Cerebellar nuclear complex (tissue), 1 donor: ENCODE measurements around the gene LGR5.

Source experiments
- DNase-seq, 2 experiments: peaks; one replicate each; lab custom pipeline; 2025; lab: John Stamatoyannopoulos, UW

LGR5 gene

DNA sequence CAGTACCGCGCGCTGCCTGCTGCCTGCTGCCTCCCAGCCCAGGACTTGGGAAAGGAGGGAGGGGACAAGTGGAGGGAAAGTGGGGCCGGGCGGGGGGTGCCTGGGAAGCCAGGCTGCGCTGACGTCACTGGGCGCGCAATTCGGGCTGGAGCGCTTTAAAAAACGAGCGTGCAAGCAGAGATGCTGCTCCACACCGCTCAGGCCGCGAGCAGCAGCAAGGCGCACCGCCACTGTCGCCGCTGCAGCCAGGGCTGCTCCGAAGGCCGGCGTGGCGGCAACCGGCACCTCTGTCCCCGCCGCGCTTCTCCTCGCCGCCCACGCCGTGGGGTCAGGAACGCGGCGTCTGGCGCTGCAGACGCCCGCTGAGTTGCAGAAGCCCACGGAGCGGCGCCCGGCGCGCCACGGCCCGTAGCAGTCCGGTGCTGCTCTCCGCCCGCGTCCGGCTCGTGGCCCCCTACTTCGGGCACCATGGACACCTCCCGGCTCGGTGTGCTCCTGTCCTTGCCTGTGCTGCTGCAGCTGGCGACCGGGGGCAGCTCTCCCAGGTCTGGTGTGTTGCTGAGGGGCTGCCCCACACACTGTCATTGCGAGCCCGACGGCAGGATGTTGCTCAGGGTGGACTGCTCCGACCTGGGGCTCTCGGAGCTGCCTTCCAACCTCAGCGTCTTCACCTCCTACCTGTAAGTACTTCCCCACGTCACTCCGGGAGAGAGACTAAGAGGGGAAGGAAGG lies at the start of gene LGR5:
Gene LGR5, plus strand, starts transcription at position 186 of the 732 bp plus-strand sequence. Its CDS starts 283 bp downstream, at position 469.
- no peak for DNase-seq

- DNase-seq, result no peak
Observed at GRCh38 chr12:71392521-71393145, 47.0 kb upstream of the LGR5 start.

GRCh38 chr12:71393625-71394024 lies 46.0 kb upstream of the LGR5 start:
- no peak for DNase-seq

DNA sequence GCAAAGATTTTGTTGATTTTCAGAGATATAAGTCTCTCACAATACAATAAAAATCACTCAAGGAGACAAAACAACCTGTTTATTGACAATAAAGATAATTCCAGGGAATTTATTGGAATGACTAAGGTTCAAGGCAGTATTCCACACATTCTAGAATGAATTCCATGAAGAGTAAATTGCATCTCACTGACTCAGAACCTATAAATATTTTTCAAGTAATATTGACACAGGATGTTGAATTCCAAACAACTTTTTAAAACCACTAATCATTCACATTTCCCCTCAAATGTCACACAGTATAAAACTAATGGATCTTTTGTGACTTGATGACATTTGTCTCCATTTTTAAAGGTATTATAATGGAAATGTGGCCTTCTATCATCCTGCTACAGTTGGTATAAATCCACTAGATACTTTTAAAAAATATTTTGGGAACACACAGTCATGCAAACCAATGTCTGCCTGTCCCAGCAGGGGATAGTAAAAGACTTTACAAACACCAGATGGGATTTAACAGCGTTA lies 42.1 kb upstream of the LGR5 start:
- DNase-seq, result no peak

- no peak for DNase-seq
Observed at GRCh38 chr12:71399197-71399596, 40.4 kb upstream of the LGR5 start.

- DNase-seq, result no peak
Observed at GRCh38 chr12:71400481-71400880, 39.1 kb upstream of the LGR5 start.

- DNase-seq, result no peak
Observed at GRCh38 chr12:71405884-71406283, 33.7 kb upstream of the LGR5 start.

GRCh38 chr12:71407732-71408131 lies 31.9 kb upstream of the LGR5 start:
- DNase-seq, result no peak

DNA sequence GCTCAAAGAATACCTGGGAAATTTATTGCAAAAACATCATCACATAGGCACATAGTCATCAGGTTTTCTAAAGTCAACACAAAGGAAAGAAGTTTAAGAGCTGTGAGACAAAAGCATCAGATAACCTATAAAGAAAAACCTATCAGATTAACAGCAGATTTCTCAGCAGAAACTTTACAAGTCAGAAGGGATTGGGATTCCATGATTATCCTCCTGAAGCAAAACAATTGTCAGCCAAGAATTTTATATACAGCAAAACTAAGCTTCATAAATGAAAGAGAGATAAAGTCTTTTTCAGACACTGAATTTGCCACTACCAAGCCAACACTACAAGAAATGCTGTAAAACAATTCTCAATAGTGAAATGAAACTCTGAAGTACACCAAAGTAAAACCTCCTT lies 28.8 kb upstream of the LGR5 start:
- no peak for DNase-seq

GRCh38 chr12:71411635-71412034 lies 28.0 kb upstream of the LGR5 start:
- DNase-seq, result no peak

DNA sequence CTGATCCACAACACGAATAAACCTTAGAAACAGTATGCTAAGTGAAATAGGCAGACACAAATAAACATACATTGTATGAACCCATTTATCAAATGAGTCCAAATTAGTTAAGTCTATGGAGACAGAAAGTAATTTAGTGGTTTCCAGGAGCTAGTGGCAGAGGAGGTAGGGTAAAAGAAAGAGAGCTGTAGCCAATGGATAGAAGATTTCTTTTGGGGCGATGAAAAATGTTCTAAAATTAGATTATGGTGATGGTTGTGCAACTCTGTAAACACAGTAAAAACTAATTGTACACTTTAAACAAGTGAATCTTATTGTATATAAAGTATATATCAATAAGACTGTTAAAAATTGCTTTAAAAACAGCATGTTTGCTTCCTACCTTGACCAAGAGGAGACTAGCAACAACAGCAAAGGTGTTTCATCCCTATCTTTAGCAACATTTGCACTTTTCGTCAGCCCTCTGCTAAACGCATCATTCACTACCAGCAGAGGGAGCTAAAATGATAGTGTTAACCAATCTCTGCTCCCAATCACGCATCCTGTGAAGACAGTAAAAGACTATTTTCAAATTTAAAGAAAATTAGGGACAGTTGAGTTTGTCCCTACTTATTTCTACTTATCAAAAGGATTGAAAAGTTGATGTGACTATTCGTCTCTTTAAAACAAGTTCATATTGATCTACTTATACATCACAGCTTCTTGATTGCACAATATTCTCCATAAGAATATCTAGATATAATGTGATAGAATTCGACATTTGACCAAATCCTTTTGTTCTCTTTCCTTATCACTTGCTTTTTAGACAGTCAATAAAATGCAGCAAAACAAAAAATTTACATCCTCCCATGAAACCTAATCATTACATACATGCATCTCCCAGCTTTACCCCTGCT lies 24.0 kb upstream of the LGR5 start:
- DNase-seq, result no peak

DNA sequence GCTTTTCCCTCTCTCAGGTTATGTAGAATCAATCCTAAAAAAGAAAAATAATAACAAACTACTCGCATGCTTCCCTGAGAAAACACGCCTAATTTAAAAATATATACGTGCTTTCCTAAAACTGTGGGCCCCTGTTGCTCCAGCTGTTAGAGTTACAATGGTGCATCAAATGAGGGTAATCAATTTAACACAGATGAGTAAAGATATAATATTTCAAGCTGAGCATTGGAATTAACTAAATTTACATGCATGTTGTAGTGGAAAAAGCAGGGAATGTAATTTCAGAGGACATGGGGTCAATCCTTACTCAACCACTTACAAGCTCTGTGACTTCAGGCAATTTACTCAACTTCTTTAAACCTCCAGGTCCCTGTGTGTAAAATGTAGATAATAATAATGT lies 22.4 kb upstream of the LGR5 start:
- no peak for DNase-seq

DNA sequence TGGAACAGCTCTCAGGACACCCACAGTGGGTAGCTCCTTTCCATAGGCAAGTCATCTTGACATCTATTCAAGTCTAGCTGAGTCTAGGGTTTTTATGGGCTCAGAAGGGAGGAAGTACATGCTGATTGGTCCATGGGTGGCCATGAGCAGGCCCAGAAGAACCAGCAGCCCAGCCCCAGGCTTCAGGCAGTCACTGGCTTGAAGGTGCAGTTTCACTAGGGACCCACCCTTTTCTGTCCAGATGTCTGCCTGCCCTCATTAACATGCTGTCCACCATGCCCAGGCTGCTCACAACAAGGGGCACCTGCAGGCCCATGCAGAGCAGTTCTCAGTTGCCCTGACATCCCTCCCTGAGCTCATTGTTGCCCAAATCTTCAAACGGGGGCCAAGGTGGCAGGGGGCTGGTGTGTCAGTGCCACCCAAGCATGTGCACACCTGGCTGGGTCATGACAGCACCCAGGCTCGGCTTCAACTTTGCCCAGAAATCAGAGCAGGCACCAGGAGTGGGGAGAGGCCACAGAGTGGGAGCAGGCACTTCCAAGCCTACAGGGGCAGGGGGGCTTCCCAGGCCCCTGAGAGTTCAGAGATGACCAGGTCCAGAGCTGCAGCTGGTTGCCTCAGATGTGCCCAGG lies 18.7 kb upstream of the LGR5 start:
- no peak for DNase-seq

- no peak for DNase-seq
Observed at GRCh38 chr12:71425568-71426299, 13.9 kb upstream of the LGR5 start.

GRCh38 chr12:71426300-71427047 lies 13.1 kb upstream of the LGR5 start:
- DNase-seq, result no peak

GRCh38 chr12:71430756-71431155 lies 8.8 kb upstream of the LGR5 start:
- DNase-seq, result no peak

- no peak for DNase-seq
Observed at GRCh38 chr12:71431991-71432390, 7.6 kb upstream of the LGR5 start.

DNA sequence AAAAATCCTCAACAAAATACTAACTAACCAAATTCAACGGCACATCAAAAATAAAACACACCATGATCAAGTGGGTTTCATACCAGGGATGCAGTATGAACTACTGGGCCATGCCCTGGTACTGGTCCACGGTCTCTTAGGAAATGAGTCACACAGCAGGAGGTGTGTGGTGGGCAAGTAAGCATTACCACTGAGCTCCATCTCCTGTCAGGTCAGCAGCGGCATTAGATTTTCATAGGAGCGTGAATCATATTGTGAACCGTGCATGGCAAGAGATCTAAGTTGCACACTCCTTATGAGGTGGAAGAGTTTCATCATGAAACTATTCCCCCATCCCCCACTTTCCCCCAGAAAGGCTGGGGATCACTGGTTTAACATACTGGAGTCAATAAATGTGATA lies 6.7 kb upstream of the LGR5 start:
- DNase-seq, result no peak

DNA sequence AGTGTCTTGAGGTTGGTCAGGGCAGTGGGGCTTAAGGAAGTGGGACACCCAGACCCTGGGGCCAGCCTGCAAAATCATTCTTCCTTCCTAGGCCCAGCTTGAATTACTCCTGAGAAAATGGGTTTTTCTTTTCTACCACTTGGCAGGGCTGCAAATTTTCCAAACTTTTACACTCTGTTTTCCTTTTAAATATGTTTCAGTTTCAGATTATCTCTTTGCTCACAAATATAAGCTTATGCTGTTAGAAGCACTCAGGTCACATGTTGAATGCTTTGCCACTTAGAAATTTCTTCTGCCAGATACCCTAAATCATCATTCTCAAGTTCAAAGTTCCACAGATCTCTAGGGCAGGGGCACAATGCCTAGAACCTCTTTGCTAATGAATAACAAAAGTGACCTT lies 2.9 kb upstream of the LGR5 start:
- no peak for DNase-seq

DNA sequence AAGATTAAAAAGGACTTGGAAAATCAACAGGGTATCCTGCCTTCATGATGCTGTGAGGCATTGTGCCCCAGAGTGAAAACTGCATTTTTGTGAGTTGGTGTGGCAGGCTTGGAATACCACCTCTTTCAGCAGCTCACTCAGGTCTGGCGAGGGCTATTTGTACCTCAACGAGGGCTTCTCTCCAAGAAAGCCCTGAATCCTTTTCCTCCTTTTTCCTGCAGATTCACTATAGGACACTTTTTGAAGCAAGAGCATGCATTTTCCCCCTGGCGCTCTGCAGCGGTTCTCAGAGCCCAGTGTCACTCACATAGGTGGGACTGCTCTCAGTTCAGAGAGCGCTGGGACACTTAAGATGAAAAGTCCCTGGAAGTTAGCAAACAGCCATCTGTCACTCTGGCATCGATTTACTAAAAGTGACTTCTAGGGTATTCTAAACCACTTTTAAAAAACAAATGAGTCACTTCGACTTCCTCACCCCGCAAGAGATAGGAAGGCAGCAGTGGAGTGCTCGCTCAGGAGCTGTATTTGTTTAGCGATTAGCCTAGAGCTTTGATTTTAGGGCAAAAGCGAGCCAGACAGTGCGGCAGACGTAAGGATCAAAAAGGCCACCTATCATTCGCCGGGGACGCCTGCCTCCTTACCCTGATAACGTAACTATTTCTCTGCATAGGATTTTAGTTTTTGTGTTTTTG lies 782 bp upstream of the LGR5 start:
- no peak for DNase-seq
